Measurements from ENCODE around the gene MORC3.

Gene MORC3

DNA sequence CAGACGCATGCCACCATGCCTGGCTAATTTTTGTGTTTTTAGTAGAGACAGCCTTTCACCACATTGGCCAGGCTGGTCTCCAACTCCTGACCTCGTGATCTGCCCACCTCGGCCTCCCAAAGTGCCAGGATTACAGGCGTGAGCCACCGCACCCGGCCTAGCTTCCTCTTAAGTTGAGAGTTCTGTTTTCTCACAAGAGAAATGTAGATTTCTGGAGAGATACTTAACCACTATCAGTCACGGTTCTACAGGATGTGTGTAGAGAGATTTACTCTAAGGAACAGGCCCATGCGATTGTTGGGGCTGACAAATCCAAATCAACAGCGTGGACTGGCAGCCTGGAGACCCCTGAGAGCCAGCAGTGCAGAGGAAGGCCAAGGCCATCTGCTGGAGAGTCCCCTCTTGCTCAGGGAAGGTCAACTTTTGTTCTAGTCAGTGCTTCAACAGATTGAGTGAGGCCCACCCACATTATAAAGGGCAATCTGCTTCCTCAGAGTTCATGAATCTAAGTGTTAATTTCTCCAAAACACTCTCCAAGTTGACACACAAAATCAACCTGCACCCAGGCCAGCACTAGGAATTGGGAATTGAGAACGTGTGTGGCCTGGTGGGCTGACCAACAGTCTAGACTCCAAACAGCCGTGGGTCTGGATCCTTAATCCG, 103.9 kb downstream of the MORC3 start:
- DNase-seq (ENCODE audit: low spot score), result no peak

DNA sequence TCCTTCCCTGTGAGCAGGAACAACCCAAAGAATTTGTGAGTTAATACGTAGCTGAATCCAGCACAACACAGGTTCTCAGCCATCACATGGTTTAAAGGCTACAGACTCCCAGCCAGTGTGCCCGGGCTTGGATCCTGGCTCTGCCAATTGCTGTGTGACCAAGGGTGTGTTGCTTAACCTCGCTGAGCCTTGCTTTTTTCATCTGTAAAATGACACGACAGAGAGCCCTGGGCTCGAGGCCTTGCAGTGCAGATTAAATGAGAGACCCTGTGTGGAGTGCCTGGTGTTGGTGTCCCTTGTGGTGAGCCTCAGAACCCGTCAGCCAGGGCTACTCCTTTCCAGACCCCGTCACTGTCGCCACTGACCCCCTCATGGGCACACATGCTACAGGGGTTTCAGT, 104.6 kb downstream of the MORC3 start:
- no peak for DNase-seq (ENCODE audit: low spot score)

DNA sequence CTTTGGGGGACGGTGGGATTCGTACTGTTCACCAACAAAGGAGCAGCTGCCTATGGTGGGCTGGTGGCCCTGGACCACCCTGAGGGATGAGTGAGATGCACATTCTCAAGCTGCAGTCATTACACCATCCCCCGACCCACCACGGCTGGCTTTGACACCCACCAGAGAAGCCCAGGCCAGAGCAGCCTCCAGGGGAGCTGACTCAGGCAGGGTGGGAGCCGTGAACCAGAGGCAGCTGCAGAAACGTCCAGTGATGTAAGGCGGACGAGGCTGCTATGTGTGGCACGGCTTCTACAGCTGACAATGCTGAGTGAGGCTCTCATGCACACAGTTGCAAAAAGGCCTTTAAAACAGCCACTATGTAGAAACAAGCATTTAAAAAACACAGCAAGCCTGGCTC, 105.3 kb downstream of the MORC3 start:
- no peak for DNase-seq (ENCODE audit: low spot score)

Measured in D341Med (cell line).